Hematopoietic multipotent progenitor cell treated with erythropoietin and hydrocortisone succinate and interleukin-3 and kit ligand, for 4 days (in vitro differentiated cells): Measurements from ENCODE around the gene OSBPL3.
A peak's percentile ranks its signal among the peaks of the same experiment; 100 is the strongest.
"Not testable (repeated sequence)": the region's sequence is repeated elsewhere in the genome, so short reads cannot be mapped to it uniquely, and the experiment has no call there.

ENCODE experiments used
- DNase-seq: peaks from one replicate; pipeline ENCODE4 v3.0.0-alpha.2; 2015

OSBPL3 gene

GRCh38 chr7:24979863-24980533, at the start of gene OSBPL3:
Gene OSBPL3 (minus strand): TSS chr7:24980178. CDS start chr7:24892472, 87,706 bp downstream.
- DNase-seq = peak; percentile 98

GRCh38 chr7:25029075-25029474, 49.1 kb upstream of the OSBPL3 start:
- no peak for DNase-seq

GRCh38 chr7:25028370-25029021, 48.5 kb upstream of the OSBPL3 start:
- peak; percentile 69 for DNase-seq

GRCh38 chr7:25026156-25026555, 46.2 kb upstream of the OSBPL3 start:
- no peak for DNase-seq

GRCh38 chr7:25025218-25025671, 45.3 kb upstream of the OSBPL3 start:
- no peak for DNase-seq

GRCh38 chr7:25024066-25024465, 44.1 kb upstream of the OSBPL3 start:
- no peak for DNase-seq

- DNase-seq = not testable (repeated sequence)
Observed at GRCh38 chr7:25017671-25018070, 37.7 kb upstream of the OSBPL3 start.

- no peak for DNase-seq
Observed at GRCh38 chr7:25014756-25015155, 34.8 kb upstream of the OSBPL3 start.

- not testable (repeated sequence) for DNase-seq
Observed at GRCh38 chr7:25012710-25013109, 32.7 kb upstream of the OSBPL3 start.

- DNase-seq = no peak
Observed at GRCh38 chr7:25012254-25012653, 32.3 kb upstream of the OSBPL3 start.

GRCh38 chr7:25009257-25009656, 29.3 kb upstream of the OSBPL3 start:
- DNase-seq = no peak

- no peak for DNase-seq
Observed at GRCh38 chr7:25007668-25008067, 27.7 kb upstream of the OSBPL3 start.

GRCh38 chr7:25006276-25006675, 26.3 kb upstream of the OSBPL3 start:
- DNase-seq = no peak

GRCh38 chr7:25005658-25006057, 25.7 kb upstream of the OSBPL3 start:
- DNase-seq = no peak

- no peak for DNase-seq
Observed at GRCh38 chr7:25002786-25003185, 22.8 kb upstream of the OSBPL3 start.

GRCh38 chr7:24995466-24995865, 15.5 kb upstream of the OSBPL3 start:
- DNase-seq = no peak

GRCh38 chr7:24992314-24992713, 12.3 kb upstream of the OSBPL3 start:
- no peak for DNase-seq

GRCh38 chr7:24991353-24991752, 11.4 kb upstream of the OSBPL3 start:
- no peak for DNase-seq

- no peak for DNase-seq
Observed at GRCh38 chr7:24987331-24987842, 7.4 kb upstream of the OSBPL3 start.

GRCh38 chr7:24982917-24983316, 2.9 kb upstream of the OSBPL3 start:
- peak; percentile 39 for DNase-seq

- DNase-seq = peak; percentile 65
Observed at GRCh38 chr7:24981171-24981951, 1.4 kb upstream of the OSBPL3 start.

- no peak for DNase-seq
Observed at GRCh38 chr7:24980534-24981170, 674 bp upstream of the OSBPL3 start.

- DNase-seq = peak; percentile 89
Observed at GRCh38 chr7:24979470-24979862, 512 bp downstream of the OSBPL3 start.
